Heart left ventricle (tissue), 16 donors: Measurements from ENCODE around the gene POLD4. TPM values are rescaled to one million over a fixed set of nuclear protein-coding genes. Genes with fewer than 3 reads are reported as not detected.

ENCODE experiments used
- ATAC-seq, 4 donors: fragments of 200-7000 bp; cut with Tn5 transposase; one replicate each; pipeline ENCODE4 v1.9.1; 2020 to 2022; ENCODE audit warnings: moderate library complexity in 4 of 4, mild to moderate bottlenecking in 3 of 4, moderate number of reproducible peaks in 1 of 4
- DNase-seq, 5 donors: peaks; one replicate each; pipeline ENCODE4 v3.0.0-alpha.2; 2020
- H3K27ac ChIP-seq, 12 donors: fragments of 200-600 bp; sonication (generic) in 4 of 12; one replicate each; pipeline versions ENCODE4 v1.5.0 to v1.8.0; 2016 to 2022; ENCODE audit warnings: mild to moderate bottlenecking in 2 of 12
- H3K27me3 ChIP-seq, 9 donors: fragments of 200-600 bp; sonication (generic) in 2 of 9; one replicate each; pipeline versions ENCODE4 v1.5.1 to v1.8.0; 2016 to 2022; ENCODE audit warnings: mild to moderate bottlenecking in 3 of 9
- H3K36me3 ChIP-seq, 9 donors: fragments of 200-600 bp; sonication (generic) in 2 of 9; one replicate each; pipeline versions ENCODE4 v1.5.0 to v1.8.0; 2018 to 2022; ENCODE audit warnings: mild to moderate bottlenecking in 2 of 9
- H3K4me1 ChIP-seq, 12 donors: fragments of 200-600 bp; sonication (generic) in 4 of 12; one replicate each; pipeline versions ENCODE4 v1.5.0 to v1.8.0; 2016 to 2022; ENCODE audit warnings: mild to moderate bottlenecking in 3 of 12
- H3K4me3 ChIP-seq, 12 donors: fragments of 200-600 bp; sonication (generic) in 4 of 12; one replicate each; pipeline versions ENCODE4 v1.5.0 to v1.8.0; 2017 to 2022; ENCODE audit warnings: mild to moderate bottlenecking in 9 of 12, moderate library complexity in 4 of 12
- H3K9me3 ChIP-seq, 12 donors: fragments of 200-600 bp; sonication (generic) in 4 of 12; one replicate each; pipeline versions ENCODE4 v1.5.0 to v1.8.0; 2016 to 2022; ENCODE audit warnings: mild to moderate bottlenecking in 1 of 12
- POLR2A ChIP-seq, 2 donors: fragments of 450-650 bp; IDR thresholded peaks; one replicate each; pipeline ENCODE4 v1.6.1; 2017; ENCODE audit warnings: antibody characterized with exemption in 2 of 2, mild to moderate bottlenecking in 2 of 2, moderate library complexity in 2 of 2
- WGBS, 4 donors: extraction: QIAGEN DNeasy Blood & Tissue Kit in 2 of 4; methylation state at CpG; one replicate each; pipeline versions ENCODE4 v1.1.5 to v1.1.7; 2013 to 2018; 5-methylcytosine and 5-hydroxymethylcytosine counted together
- intact Hi-C, 10 donors: fragments of 100-400 bp; cut with DNase I; formaldehyde crosslinking; loops; one replicate each; pipeline versions ENCODE4 v1.11.1 to v1.14.2; 2022
- polyA plus RNA-seq, 2 donors: library from polyadenylated mRNA; stranded (reverse); fragments of 200-250 nt; gene quantifications; one replicate each; pipeline ENCODE4 v1.2.3, GENCODE V29; 2013
- total RNA-seq, 9 donors: library from RNA; depleted of rRNA in 2 of 9; stranded (reverse); fragments of >200 nt in 2 of 9; fragmentation: NEBNext Ultra II Directional in 3 of 9; extraction: Animal tissue kit (Norgen Biotek cat#: 25700) in 3 of 9; gene quantifications; one replicate each; pipeline versions ENCODE4 v1.1.0 to v1.2.4, GENCODE V29; 2016 to 2023
- TF ChIP-seq, protein P1 (sequence below), 12 donors: fragments of 200-600 bp; sonication (generic) in 4 of 12; IDR thresholded peaks; one replicate each; pipeline versions ENCODE4 v1.5.0 to v1.8.0; 2018 to 2022; ENCODE audit warnings: antibody characterized with exemption in 12 of 12, mild to moderate bottlenecking in 5 of 12
- donor health status: ischemic (EF 13 %, LVEDD 7.1; RV severe dilation, severe dysfunction).
- donor health status: healthy with polysubstance abuse.
- donor health status: DM: no; HTN: yes; CAD: no.
- donor health status: DM: no; HTN: no; CAD: no.
- donor health status: ischemic (EF 25% LVEDD 6.9; RV normal size, moderate dysfunction).
- donor health status: ischemic (EF 25% LVEDD 5.7; RV mildly dilated, moderate dysfunction).
- donor health status: healthy.
- donor health status: DM: yes; HTN: yes; CAD: no.
- donor health status: ischemic (EF 35%, LVEDD 5.7; RV mildly dilated, moderate dysfunction).
- donor health status: nonischemic (EF 11% LVEDD 7.7; RV severe dilation, severe dysfunction).
- donor health status: DM: yes; HTN: yes; CAD: no.
- donor health status: PGD.
- donor health status: ischemic (EF 29% LVEDD 5.4; RV normal size, mild dysfunction).
- donor health status: nonischemic (EF 23%, LVEDD 6.1; RV moderate dilation, normal function).

POLD4 gene
- total and polyA plus RNA-seq, 11 donors: 36.0 to 164 (median 59.1) TPM

GRCh38 chr11:67344264-67344663 lies 9.1 kb downstream of the POLD4 start:
- intact Hi-C loops: no loop called here
- 88 to 98% (median 90%) methylated on average over 4 of the region's 4 CpGs for WGBS, 4 donors
- Histone ChIP-seq H3K4me1 (peaks cover 0 to 10% (median under 1%) of the 10 kb centered on the region in 12 donors), H3K9me3 (peaks cover 0 to 5% (median 0%) of the 10 kb centered on the region in 12 donors), H3K27me3 (no peaks in the 10 kb centered on the region), H3K36me3 (peaks cover 0 to 4% (median 0%) of the 10 kb centered on the region in 9 donors), H3K4me3 (no peak overlapping the region), H3K27ac (no peak overlapping the region)
- DNase-seq: no peak
- ATAC-seq: no peak
- TF ChIP-seq, protein P1, sequence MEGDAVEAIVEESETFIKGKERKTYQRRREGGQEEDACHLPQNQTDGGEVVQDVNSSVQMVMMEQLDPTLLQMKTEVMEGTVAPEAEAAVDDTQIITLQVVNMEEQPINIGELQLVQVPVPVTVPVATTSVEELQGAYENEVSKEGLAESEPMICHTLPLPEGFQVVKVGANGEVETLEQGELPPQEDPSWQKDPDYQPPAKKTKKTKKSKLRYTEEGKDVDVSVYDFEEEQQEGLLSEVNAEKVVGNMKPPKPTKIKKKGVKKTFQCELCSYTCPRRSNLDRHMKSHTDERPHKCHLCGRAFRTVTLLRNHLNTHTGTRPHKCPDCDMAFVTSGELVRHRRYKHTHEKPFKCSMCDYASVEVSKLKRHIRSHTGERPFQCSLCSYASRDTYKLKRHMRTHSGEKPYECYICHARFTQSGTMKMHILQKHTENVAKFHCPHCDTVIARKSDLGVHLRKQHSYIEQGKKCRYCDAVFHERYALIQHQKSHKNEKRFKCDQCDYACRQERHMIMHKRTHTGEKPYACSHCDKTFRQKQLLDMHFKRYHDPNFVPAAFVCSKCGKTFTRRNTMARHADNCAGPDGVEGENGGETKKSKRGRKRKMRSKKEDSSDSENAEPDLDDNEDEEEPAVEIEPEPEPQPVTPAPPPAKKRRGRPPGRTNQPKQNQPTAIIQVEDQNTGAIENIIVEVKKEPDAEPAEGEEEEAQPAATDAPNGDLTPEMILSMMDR (IDR thresholded peaks at IDR 0.05): no peak
- no peak for TF ChIP-seq POLR2A (IDR thresholded peaks at IDR 0.05)

DNA sequence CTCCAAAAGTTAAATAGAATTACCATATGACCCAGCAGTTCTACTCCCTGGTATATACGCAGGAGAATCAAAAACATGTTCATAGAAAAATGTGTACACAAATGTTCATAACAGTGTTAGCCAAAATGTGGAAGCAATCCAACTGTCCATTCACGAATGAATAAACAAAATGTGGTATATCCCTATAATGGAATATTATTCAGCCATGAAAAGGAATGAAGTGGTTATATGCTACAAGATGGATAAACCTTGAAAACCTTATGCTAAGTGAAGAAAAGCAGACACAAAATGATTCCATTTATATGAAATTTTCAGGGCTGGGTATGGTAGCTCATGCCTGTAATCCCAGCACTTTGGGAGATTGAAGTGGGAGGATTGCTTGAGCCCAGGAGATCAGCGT lies 16.1 kb downstream of the POLD4 start:
- 92 to 96% (median 95%) methylated on average over 3 of the region's 3 CpGs for WGBS, 4 donors
- H3K36me3 ChIP-seq: peaks cover 0 to 5% (median 0%) of the 10 kb centered on the region in 9 donors
- H3K4me1 ChIP-seq: no peaks in the 10 kb centered on the region
- ATAC-seq (no peak), DNase-seq (no peak)
- no peaks in the 10 kb centered on the region for H3K27me3 ChIP-seq
- intact Hi-C loops: no loop called here
- H3K9me3 ChIP-seq: peaks cover 0 to 3% (median 0%) of the 10 kb centered on the region in 12 donors
- H3K4me3 ChIP-seq: no peak overlapping the region
- no peak overlapping the region for H3K27ac ChIP-seq
- no peak for TF ChIP-seq POLR2A (IDR thresholded peaks at IDR 0.05)
- TF ChIP-seq, protein P1 (IDR thresholded peaks at IDR 0.05): no peak

DNA sequence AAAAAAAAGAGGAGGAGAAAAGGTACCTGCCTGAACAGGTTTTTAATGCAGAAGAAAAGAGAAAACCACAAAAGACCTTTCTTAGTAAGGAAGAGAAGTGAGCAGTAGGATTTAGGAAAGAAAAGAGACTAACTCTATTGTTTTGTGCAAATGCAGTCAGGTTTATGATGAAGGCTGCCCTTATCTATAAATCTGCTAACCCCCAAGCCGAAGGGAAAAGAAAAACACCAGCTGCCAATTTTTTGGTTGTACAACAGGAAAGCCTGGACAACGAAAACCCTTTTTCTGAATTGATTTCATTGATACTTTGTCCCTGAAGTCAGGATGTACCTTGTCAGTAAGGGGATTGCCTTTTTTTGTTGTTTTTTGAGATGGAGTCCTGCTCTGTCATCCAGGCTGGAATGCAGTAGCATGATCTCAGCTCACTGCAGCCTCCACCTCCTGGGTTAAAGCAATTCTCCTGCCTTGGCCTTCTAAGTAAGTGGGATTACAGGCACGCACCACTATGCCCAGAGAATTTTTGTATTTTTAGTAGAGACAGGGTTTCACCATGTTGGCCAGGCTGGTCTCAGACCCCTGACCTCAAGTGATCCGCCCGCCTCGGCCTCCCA lies 21.2 kb downstream of the POLD4 start:
- Histone ChIP-seq H3K9me3 (peaks cover 0 to 1% (median 0%) of the 10 kb centered on the region in 12 donors), H3K4me1 (no peaks in the 10 kb centered on the region), H3K27me3 (no peaks in the 10 kb centered on the region), H3K4me3 (no peak overlapping the region), H3K36me3 (peaks cover 0 to 5% (median 0%) of the 10 kb centered on the region in 9 donors), H3K27ac (no peak overlapping the region)
- TF ChIP-seq POLR2A (IDR thresholded peaks at IDR 0.05): no peak
- TF ChIP-seq, protein P1 (IDR thresholded peaks at IDR 0.05): no peak
- ATAC-seq: no peak
- DNase-seq: no peak
- 84 to 89% (median 87%) methylated on average over 6 of the region's 6 CpGs for WGBS, 4 donors
- intact Hi-C loops: no loop called here

- H3K27me3 ChIP-seq: no peaks in the 10 kb centered on the region
- intact Hi-C loops: no loop called here
- H3K9me3 ChIP-seq: no peaks in the 10 kb centered on the region
- no peak overlapping the region for H3K4me3 ChIP-seq
- DNase-seq (no peak), ATAC-seq (no peak)
- H3K36me3 ChIP-seq: peaks cover 0 to 5% (median 0%) of the 10 kb centered on the region in 9 donors
- WGBS, 4 donors: 83 to 90% (median 87%) methylated on average over 7 of the region's 7 CpGs
- no peak for TF ChIP-seq POLR2A (IDR thresholded peaks at IDR 0.05)
- TF ChIP-seq, protein P1 (IDR thresholded peaks at IDR 0.05): no peak
- H3K4me1 ChIP-seq: peaks cover 0 to 8% (median 3%) of the 10 kb centered on the region in 12 donors
- H3K27ac ChIP-seq: no peak overlapping the region
These were observed 29.8 kb downstream of the POLD4 start for GRCh38 chr11:67323526-67323925.
